ENCODE results near the gene ARRDC2. TPM values are rescaled to one million over a fixed set of nuclear protein-coding genes. Genes with fewer than 3 reads are reported as not detected.

The ARRDC2 gene
- total and polyA plus RNA-seq, 9 of the 15 experiments (the other 6 are each of a cell fraction or from before 2014, with no cell fraction given), result 1.9 to 27.4 (median 15.2) TPM

DNA sequence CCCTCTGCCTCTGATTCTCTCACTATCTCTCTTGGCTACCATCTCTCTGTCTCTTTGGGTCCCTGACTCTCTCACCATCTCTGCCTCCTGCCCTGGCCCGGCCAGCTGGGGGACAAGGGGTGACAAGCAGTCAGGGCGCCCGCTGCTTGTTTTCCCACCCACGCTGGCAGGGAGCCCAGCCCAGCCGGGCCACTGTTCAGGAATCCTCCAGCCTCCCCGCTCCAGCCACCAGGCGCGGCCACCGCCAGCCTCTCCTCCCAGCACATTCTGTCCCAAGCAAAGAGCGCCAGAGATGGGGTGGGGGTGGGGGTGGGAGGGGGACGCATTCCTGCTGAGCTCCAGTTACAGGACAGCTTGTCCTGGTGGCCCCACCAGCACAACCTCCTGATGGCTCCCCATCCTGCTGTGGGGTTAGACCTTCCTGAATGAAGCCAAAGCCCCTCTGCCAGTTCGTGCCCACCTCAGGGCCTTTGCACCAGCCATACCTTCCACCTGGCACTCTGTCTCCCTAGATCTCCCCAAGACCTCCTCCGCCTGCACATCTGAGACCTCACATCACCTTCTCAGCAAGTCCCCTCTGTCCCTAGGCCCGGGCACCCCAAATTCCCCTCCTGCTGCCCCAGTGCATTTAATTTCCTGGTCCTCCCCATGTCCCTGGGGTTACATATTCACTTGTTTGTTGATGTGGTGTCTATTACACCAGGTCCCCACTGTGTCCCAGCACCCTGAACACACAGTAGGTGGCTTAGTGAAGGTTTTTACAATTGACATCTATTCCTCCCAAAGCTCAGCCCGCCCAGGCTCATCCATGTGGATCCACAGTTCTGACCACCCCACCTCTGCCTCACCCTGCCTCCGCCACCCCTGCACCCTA is 12.5 kb downstream of the ARRDC2 start:
- H3K4me3 ChIP-seq, result no peak overlapping the region
- no peaks in the 10 kb centered on the region for H3K9me1 ChIP-seq (ENCODE audit: control insufficient read depth, insufficient read depth, low read length)
- no peaks in the 10 kb centered on the region for H3K27me3 ChIP-seq (ENCODE audit: control insufficient read depth in 2 of 2, insufficient read depth in 2 of 2, low read length in 2 of 2)
- no peak for ATAC-seq
- ChIA-PET POLR2A (interaction anchor here (1.5 kb wide), 1 partner anchor 10 kb away, joined by 3 read pairs; no protein-coding TSS in a partner anchor), CTCF (ENCODE audit: low intra/inter-chr PET ratio) (no interaction called here)
- intact Hi-C loops (cut with micrococcal nuclease), result no loop called here
- peaks cover 2% of the 10 kb centered on the region; the same call in 2 of the 3 replicates for H3K36me3 ChIP-seq (ENCODE audit: control insufficient read depth, insufficient read depth, low read length)
- BruUV-seq (replicated peaks), result no TSS peak
- peaks cover 17% of the 10 kb centered on the region for H3K79me2 ChIP-seq (ENCODE audit: control insufficient read depth, insufficient read depth, low read length)
- H3K4me2 ChIP-seq (ENCODE audit: insufficient read depth, low read length), result no peak overlapping the region
- in situ Hi-C loops (cut with MboI), result no loop called here
- peak overlapping the region in 1 of 2 experiments; percentile 98; a peak in 2 of 4 replicates for H3K9ac ChIP-seq (ENCODE audit: insufficient read depth in 1 of 2, low read depth in 2 of 2, low read length in 2 of 2)
- WGBS (ENCODE audit: insufficient coverage, low coverage, missing lambda C conversion rate), result 69% methylated on average over 12 of the region's 16 CpGs
- no peak for FAIRE-seq
- peaks cover 17 to 37% of the 10 kb centered on the region in 2 experiments; a peak in 4 of 5 replicates for H3K4me1 ChIP-seq (replicated peaks in 1 of 2; ENCODE audit: control insufficient read depth in 2 of 2, insufficient read depth in 2 of 2, low read length in 2 of 2)
- no peak overlapping the region; the same call in 2 of the 3 replicates for H3K27ac ChIP-seq (ENCODE audit: extremely low read depth, low read depth, low read length)
- peak; percentile 43 for TF ChIP-seq EGR1 (conservative IDR thresholded peaks at IDR 0.05)
- TF ChIP-seq HDAC2 (IDR thresholded peaks at IDR 0.05), result no peak
- peak; percentile 83 for TF ChIP-seq ZKSCAN1 (IDR thresholded peaks at IDR 0.05; ENCODE audit: low read depth, low read length)
- TF ChIP-seq RBM25 (IDR thresholded peaks at IDR 0.05; ENCODE audit: low read depth, low read length, severe bottlenecking), result peak; percentile 33
- TF ChIP-seq NFIC (IDR thresholded peaks at IDR 0.05), result peak; percentile 54; the same call in 1 of the 2 replicates
- no peaks in the 10 kb centered on the region for H4K20me1 ChIP-seq (replicated peaks; ENCODE audit: control insufficient read depth, insufficient read depth, low read length)
- peak overlapping the region; percentile 75 for H2AFZ ChIP-seq (ENCODE audit: low read depth, low read length)
- DNase-seq (ENCODE audit: extremely low read depth in 1 of 4, low spot score in 3 of 4), result peak in 2 of 4 experiments; percentile 7 to 18
- H3K9me3 ChIP-seq (replicated peaks; ENCODE audit: control insufficient read depth, insufficient read depth, low read depth, low read length), result no peaks in the 10 kb centered on the region
